Endothelial cell of umbilical vein (primary cell): ENCODE data around the gene CUX1. TPM values are rescaled to one million over a fixed set of nuclear protein-coding genes. Genes with fewer than 3 reads are reported as not detected.

ENCODE experiments used
- BruUV-seq: library from RNA; stranded (reverse); fragments of 400-500 nt; replicated peaks from 2 replicates; lab custom pipeline; 2021; lab: Mats Ljungman, UMichigan
- CTCF ChIA-PET: fragments of 300-600, 350-600 bp; sonication (Branson Sonifier 250); formaldehyde crosslinking; loops from one replicate; lab custom pipeline; 2021; ENCODE audit warnings: antibody characterized with exemption, inconsistent platforms; lab: Charles Lee
- POLR2A ChIA-PET: fragments of 300-600, 350-600 bp; sonication (Branson Sonifier 250); formaldehyde crosslinking; loops from one replicate; lab custom pipeline; 2021; ENCODE audit warnings: antibody characterized with exemption, inconsistent platforms; lab: Charles Lee
- DNase-seq: peaks from one replicate; pipeline ENCODE4 v3.0.0-alpha.2; 2011; ENCODE audit warnings: low read depth, low spot score
- FAIRE-seq: peaks from 2 replicates; lab custom pipeline; 2011; peaks lifted over from hg19 to GRCh38; lab: Jason Lieb, UNC
- H2AFZ ChIP-seq: 2 replicates; pipeline ENCODE4 v1.6.0; 2012; ENCODE audit warnings: low read depth, low read length, control low read depth, inconsistent platforms
- H3K27ac ChIP-seq: 2 replicates; pipeline ENCODE4 v1.5.1; 2011; ENCODE audit warnings: low read depth, mild to moderate bottlenecking, control low read depth, low read length, moderate library complexity; ENCODE audit not compliant: insufficient read depth
- H3K27me3 ChIP-seq, 2 experiments: 2 replicates each; pipeline versions ENCODE4 v1.6.0 to v1.6.1; 2011; ENCODE audit warnings: low read length in 2 of 2, mixed read lengths in 1 of 2; ENCODE audit not compliant: control insufficient read depth in 2 of 2, insufficient read depth in 2 of 2
- H3K36me3 ChIP-seq, 2 experiments: 2 replicates in 1 of 2; 3 replicates in 1 of 2; pipeline ENCODE4 v1.5.1; 2011; ENCODE audit warnings: low read length in 2 of 2, mild to moderate bottlenecking in 1 of 2, moderate library complexity in 1 of 2; ENCODE audit not compliant: control insufficient read depth in 2 of 2, insufficient read depth in 2 of 2; ENCODE audit errors: extremely low read depth in 1 of 2
- H3K4me1 ChIP-seq: 3 replicates; pipeline ENCODE4 v1.5.1; 2011; ENCODE audit warnings: mild to moderate bottlenecking, low read length; ENCODE audit not compliant: control insufficient read depth, insufficient read depth; ENCODE audit errors: extremely low read depth
- H3K4me2 ChIP-seq: 2 replicates; pipeline ENCODE4 v1.6.1; 2011; ENCODE audit warnings: low read length, control low read depth, mixed read lengths; ENCODE audit not compliant: insufficient read depth
- H3K4me3 ChIP-seq, 3 experiments: fragments of 200-600 bp in 1 of 3; sonication (generic), shearing (Covaris generic) in 1 of 3; replicated peaks in 1 of 3; 2 replicates each; pipeline ENCODE4 v1.5.1; 2011 to 2016; ENCODE audit warnings: control low read depth in 3 of 3, low read length in 3 of 3, mild to moderate bottlenecking in 2 of 3, inconsistent platforms in 1 of 3, low read depth in 1 of 3, moderate library complexity in 1 of 3; ENCODE audit not compliant: insufficient read depth in 1 of 3
- H3K79me2 ChIP-seq: 2 replicates; pipeline ENCODE4 v1.6.0; 2012; ENCODE audit warnings: low read length, inconsistent platforms; ENCODE audit not compliant: control insufficient read depth, insufficient read depth
- H3K9ac ChIP-seq: replicated peaks from 2 replicates; pipeline ENCODE3; 2011; ENCODE audit warnings: low read length, control low read depth; ENCODE audit not compliant: insufficient read depth; ENCODE audit errors: extremely low read depth
- H3K9me1 ChIP-seq: replicated peaks from 3 replicates; pipeline ENCODE4 v1.6.0; 2011; ENCODE audit warnings: mild to moderate bottlenecking, low read length; ENCODE audit not compliant: control insufficient read depth, insufficient read depth; ENCODE audit errors: extremely low read depth
- H3K9me3 ChIP-seq: replicated peaks from 2 replicates; pipeline ENCODE4 v1.5.1; 2012; ENCODE audit warnings: low read length, inconsistent platforms; ENCODE audit not compliant: control insufficient read depth, insufficient read depth
- H4K20me1 ChIP-seq: replicated peaks from 2 replicates; pipeline ENCODE3; 2011; ENCODE audit warnings: mild to moderate bottlenecking, low read length; ENCODE audit not compliant: control insufficient read depth, insufficient read depth; ENCODE audit errors: extremely low read depth
- CTCF ChIP-seq, 2 donors: IDR thresholded peaks; 1 replicate in 1 of 2; 2 replicates in 1 of 2; pipeline ENCODE4 v1.5.1; 2011; ENCODE audit warnings: low read length in 2 of 2, mild to moderate bottlenecking in 2 of 2, moderate library complexity in 2 of 2, control low read depth in 1 of 2, inconsistent platforms in 1 of 2, low read depth in 1 of 2; ENCODE audit not compliant: insufficient read depth in 1 of 2; ENCODE audit errors: extremely low read depth in 1 of 2
- FOS ChIP-seq: IDR thresholded peaks from 2 replicates; pipeline ENCODE4 v1.6.1; 2011; ENCODE audit warnings: mild to moderate bottlenecking, low read length, moderate library complexity, borderline replicate concordance; ENCODE audit not compliant: insufficient read depth
- GATA2 ChIP-seq: IDR thresholded peaks from 2 replicates; pipeline ENCODE4 v1.7.0; 2011; ENCODE audit warnings: low read depth, mild to moderate bottlenecking, moderate library complexity, mixed read lengths, low read length; ENCODE audit not compliant: insufficient read length, insufficient read depth
- JUN ChIP-seq: IDR thresholded peaks from 2 replicates; pipeline ENCODE4 v1.6.1; 2011; ENCODE audit warnings: borderline replicate concordance, low read depth; ENCODE audit not compliant: insufficient read length, insufficient read depth
- MYC ChIP-seq: IDR thresholded peaks from one replicate; pipeline ENCODE4 v1.6.1; 2011; ENCODE audit warnings: mild to moderate bottlenecking, low read depth, low read length
- POLR2AphosphoS5 ChIP-seq: IDR thresholded peaks from 2 replicates; pipeline ENCODE4 v1.6.1; 2012; ENCODE audit warnings: low read depth, mild to moderate bottlenecking, control low read depth, low read length, moderate library complexity; ENCODE audit not compliant: insufficient read depth
- dilution Hi-C: fragments of 300-500 bp; cut with MboI; formaldehyde crosslinking; loops from one replicate; pipeline ENCODE4 v1.15.0; 2019; ENCODE audit warnings: low sequenced_read_pairs; ENCODE audit not compliant: extremely low pct_ligation_motif_present
- intact Hi-C: fragments of 100-400 bp; cut with micrococcal nuclease; formaldehyde crosslinking; loops from one replicate; pipeline ENCODE4 v1.10.0; 2022
- polyA plus RNA-seq, 4 experiments: library from polyadenylated mRNA; depleted of rRNA in 3 of 4; stranded (reverse) in 3 of 4; unstranded in 1 of 4; fragments of >200 nt; gene quantifications; 2 replicates each; pipeline versions ENCODE4 v1.2.1 to v1.2.3, GENCODE V29; 2011 to 2012; ENCODE audit warnings: missing spikeins in 1 of 4
- total RNA-seq: library from RNA; stranded (reverse); gene quantifications from 2 replicates; pipeline ENCODE4 v1.2.3, GENCODE V29; 2021

The CUX1 gene
- total and polyA plus RNA-seq, 2 donors (not counting 3 experiments of a cell fraction or from before 2014, with no cell fraction given) = 13.8 to 49.8 TPM

GRCh38 chr7:101877882-101878591 is 60.6 kb downstream of the CUX1 start:
- CTCF ChIA-PET = no interaction called here
- H3K4me1 ChIP-seq = peaks cover 28% of the 10 kb centered on the region
- intact Hi-C loops = no loop called here
- no peaks in the 10 kb centered on the region for H3K27me3 ChIP-seq
- H3K9me3 ChIP-seq = no peaks in the 10 kb centered on the region
- FAIRE-seq (no peak), DNase-seq (no peak)
- H3K9ac ChIP-seq = no peak overlapping the region
- no peak overlapping the region for H2AFZ ChIP-seq
- H3K36me3 ChIP-seq = no peaks in the 10 kb centered on the region
- H3K4me2 ChIP-seq = no peak overlapping the region
- H3K4me3 ChIP-seq = no peak overlapping the region
- dilution Hi-C loops = no loop called here
- no peak overlapping the region for H3K27ac ChIP-seq
- no peaks in the 10 kb centered on the region for H4K20me1 ChIP-seq
- peaks cover 7% of the 10 kb centered on the region for H3K79me2 ChIP-seq
- H3K9me1 ChIP-seq = no peaks in the 10 kb centered on the region
- no peak for TF ChIP-seq MYC
- BruUV-seq = no TSS peak
- POLR2A ChIA-PET = no interaction called here

DNA sequence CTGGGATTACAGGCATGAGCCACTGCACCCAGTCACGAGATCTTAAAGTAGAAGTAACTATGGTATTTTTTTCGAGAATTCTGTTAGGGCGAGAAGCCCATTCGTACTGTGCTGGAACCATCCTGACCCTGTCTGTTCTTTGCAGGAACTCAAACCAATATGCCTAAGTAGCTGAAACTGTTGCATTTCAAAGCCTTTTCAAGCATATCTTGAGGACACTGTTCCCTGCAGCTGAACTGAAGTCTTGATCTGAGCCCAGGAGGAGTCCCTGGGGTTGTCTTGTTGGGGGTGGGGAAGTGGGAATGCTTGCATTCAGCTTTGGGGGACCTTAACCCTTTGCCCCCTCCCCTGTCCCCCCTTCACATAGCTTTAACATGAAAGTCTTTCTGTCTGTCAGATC is 61.5 kb downstream of the CUX1 start:
- Histone ChIP-seq H3K9me1 (no peaks in the 10 kb centered on the region), H3K4me1 (peaks cover 35% of the 10 kb centered on the region), H3K79me2 (peaks cover 9% of the 10 kb centered on the region), H3K27ac (no peak overlapping the region), H3K9me3 (no peaks in the 10 kb centered on the region), H3K27me3 (no peaks in the 10 kb centered on the region), H3K4me2 (no peak overlapping the region), H3K9ac (no peak overlapping the region), H3K36me3 (no peaks in the 10 kb centered on the region), H2AFZ (no peak overlapping the region), H3K4me3 (no peak overlapping the region), H4K20me1 (no peaks in the 10 kb centered on the region)
- BruUV-seq = no TSS peak
- intact Hi-C loops (no loop called here), dilution Hi-C loops (no loop called here)
- ChIA-PET POLR2A (no interaction called here), CTCF (interaction anchor here (0.6 kb wide), 1 partner anchor 214 kb away, joined by 3 read pairs; no protein-coding TSS in a partner anchor)
- no peak for FAIRE-seq
- TF ChIP-seq CTCF (IDR thresholded peaks at IDR 0.05; ENCODE audit: extremely low read depth in 1 of 2, insufficient read depth in 1 of 2, low read depth in 1 of 2, low read length in 2 of 2) = no peak
- TF ChIP-seq MYC = no peak
- TF ChIP-seq FOS = no peak
- no peak for TF ChIP-seq JUN
- no peak for TF ChIP-seq POLR2AphosphoS5
- TF ChIP-seq GATA2 = no peak
- DNase-seq = no peak
